ENCODE data around the gene EPM2A.

DNA sequence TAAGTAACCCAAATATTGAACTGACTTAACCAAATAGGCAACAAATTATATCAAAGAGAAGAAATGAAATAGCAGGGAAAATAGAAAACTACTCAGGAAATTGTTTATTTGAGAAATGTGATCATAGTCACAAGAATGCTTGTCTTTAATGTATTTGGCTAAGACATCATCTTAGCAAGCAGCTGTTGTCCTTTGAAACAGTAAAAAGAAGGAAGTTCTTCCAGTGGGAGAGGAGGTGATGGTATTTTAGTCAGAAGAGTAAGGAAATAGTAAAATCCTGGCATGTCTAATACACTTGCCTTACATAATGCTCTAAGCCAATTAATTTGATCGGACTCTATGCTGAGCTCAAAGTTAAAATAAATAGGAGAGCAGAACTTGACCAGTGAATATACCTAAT, 126.5 kb downstream of the EPM2A start:
- TF ChIP-seq, protein P1, sequence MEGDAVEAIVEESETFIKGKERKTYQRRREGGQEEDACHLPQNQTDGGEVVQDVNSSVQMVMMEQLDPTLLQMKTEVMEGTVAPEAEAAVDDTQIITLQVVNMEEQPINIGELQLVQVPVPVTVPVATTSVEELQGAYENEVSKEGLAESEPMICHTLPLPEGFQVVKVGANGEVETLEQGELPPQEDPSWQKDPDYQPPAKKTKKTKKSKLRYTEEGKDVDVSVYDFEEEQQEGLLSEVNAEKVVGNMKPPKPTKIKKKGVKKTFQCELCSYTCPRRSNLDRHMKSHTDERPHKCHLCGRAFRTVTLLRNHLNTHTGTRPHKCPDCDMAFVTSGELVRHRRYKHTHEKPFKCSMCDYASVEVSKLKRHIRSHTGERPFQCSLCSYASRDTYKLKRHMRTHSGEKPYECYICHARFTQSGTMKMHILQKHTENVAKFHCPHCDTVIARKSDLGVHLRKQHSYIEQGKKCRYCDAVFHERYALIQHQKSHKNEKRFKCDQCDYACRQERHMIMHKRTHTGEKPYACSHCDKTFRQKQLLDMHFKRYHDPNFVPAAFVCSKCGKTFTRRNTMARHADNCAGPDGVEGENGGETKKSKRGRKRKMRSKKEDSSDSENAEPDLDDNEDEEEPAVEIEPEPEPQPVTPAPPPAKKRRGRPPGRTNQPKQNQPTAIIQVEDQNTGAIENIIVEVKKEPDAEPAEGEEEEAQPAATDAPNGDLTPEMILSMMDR (optimal IDR thresholded peaks at IDR 0.05 in 1 of 3, IDR thresholded peaks at IDR 0.05 in 1 of 3, conservative IDR thresholded peaks at IDR 0.05 in 1 of 3; ENCODE audit: extremely low read depth in 1 of 3, insufficient read depth in 2 of 3, low read length in 3 of 3) = no peak
- TF ChIP-seq EZH2 (IDR thresholded peaks at IDR 0.05; ENCODE audit: low read length) = no peak

Data from keratinocyte (primary cell).